Smooth muscle cell (in vitro differentiated cells): ENCODE results near the gene SP6. TPM values are rescaled to one million over a fixed set of nuclear protein-coding genes. Genes with fewer than 3 reads are reported as not detected.

Source experiments
- DNase-seq: peaks from one replicate; lab custom pipeline; 2025; ENCODE audit not compliant: unreplicated experiment; lab: John Stamatoyannopoulos, UW
- H2AFZ ChIP-seq: fragments of 200-600 bp; sonication (generic); 2 replicates; pipeline ENCODE4 v1.6.0; 2016; ENCODE audit warnings: antibody characterized with exemption, low read depth, mild to moderate bottlenecking
- H3F3A ChIP-seq: fragments of 200-600 bp; sonication (generic); 2 replicates; pipeline ENCODE4 v1.6.0; 2017; ENCODE audit warnings: antibody characterized with exemption, low read depth
- H3K27ac ChIP-seq: fragments of 200-600 bp; sonication (generic); 2 replicates; pipeline ENCODE4 v1.5.1; 2016; ENCODE audit warnings: low read depth, mild to moderate bottlenecking
- H3K27me3 ChIP-seq: fragments of 200-600 bp; sonication (generic); 2 replicates; pipeline ENCODE4 v1.6.1; 2016; ENCODE audit warnings: low read depth, mild to moderate bottlenecking
- H3K36me3 ChIP-seq: fragments of 200-600 bp; sonication (generic); 2 replicates; pipeline ENCODE4 v1.5.1; 2016; ENCODE audit warnings: low read depth
- H3K4me1 ChIP-seq: fragments of 200-600 bp; sonication (generic); 2 replicates; pipeline ENCODE4 v1.5.1; 2016; ENCODE audit warnings: low read depth
- H3K4me2 ChIP-seq: fragments of 200-600 bp; sonication (generic); 2 replicates; pipeline ENCODE4 v1.6.0; 2016; ENCODE audit warnings: mild to moderate bottlenecking
- H3K4me3 ChIP-seq: fragments of 200-600 bp; sonication (generic); 2 replicates; pipeline ENCODE4 v1.5.1; 2016; ENCODE audit warnings: mild to moderate bottlenecking
- H3K79me2 ChIP-seq: fragments of 200-600 bp; sonication (generic); 2 replicates; pipeline ENCODE4 v1.6.0; 2016; ENCODE audit warnings: low read depth, mild to moderate bottlenecking
- H3K9ac ChIP-seq: fragments of 200-600 bp; sonication (generic); 2 replicates; pipeline ENCODE4 v1.6.0; 2016; ENCODE audit warnings: low read depth
- H3K9me3 ChIP-seq: fragments of 200-600 bp; sonication (generic); replicated peaks from 2 replicates; pipeline ENCODE4 v1.5.1; 2016; ENCODE audit warnings: low read depth
- H4K20me1 ChIP-seq: fragments of 200-600 bp; sonication (generic); 2 replicates; pipeline ENCODE4 v1.6.0; 2016; ENCODE audit warnings: low read depth
- CTCF ChIP-seq: fragments of 200-600 bp; sonication (generic); IDR thresholded peaks from 2 replicates; pipeline ENCODE4 v1.5.1; 2017; ENCODE audit warnings: borderline replicate concordance, mild to moderate bottlenecking, antibody characterized with exemption; ENCODE audit not compliant: insufficient read depth, poor library complexity, severe bottlenecking
- WGBS: methylation state at CpG from one replicate; pipeline ENCODE4 v1.1.7; 2016; ENCODE audit warnings: low lambda C conversion rate; 5-methylcytosine and 5-hydroxymethylcytosine counted together
- polyA plus RNA-seq: library from polyadenylated mRNA; unstranded; fragments of >200 nt; fragmentation: Nextera tagmentation; extraction: Ambion mirVana; gene quantifications from 2 replicates; pipeline ENCODE4 v1.2.1, GENCODE V29; 2016
- total RNA-seq: library from RNA; depleted of rRNA; stranded (reverse); fragments of >200 nt; gene quantifications from 2 replicates; pipeline ENCODE4 v1.2.3, GENCODE V29; 2014

The SP6 gene
- total and polyA plus RNA-seq, 2 experiments from 2014 or later = 9.3 to 10.7 TPM

DNA sequence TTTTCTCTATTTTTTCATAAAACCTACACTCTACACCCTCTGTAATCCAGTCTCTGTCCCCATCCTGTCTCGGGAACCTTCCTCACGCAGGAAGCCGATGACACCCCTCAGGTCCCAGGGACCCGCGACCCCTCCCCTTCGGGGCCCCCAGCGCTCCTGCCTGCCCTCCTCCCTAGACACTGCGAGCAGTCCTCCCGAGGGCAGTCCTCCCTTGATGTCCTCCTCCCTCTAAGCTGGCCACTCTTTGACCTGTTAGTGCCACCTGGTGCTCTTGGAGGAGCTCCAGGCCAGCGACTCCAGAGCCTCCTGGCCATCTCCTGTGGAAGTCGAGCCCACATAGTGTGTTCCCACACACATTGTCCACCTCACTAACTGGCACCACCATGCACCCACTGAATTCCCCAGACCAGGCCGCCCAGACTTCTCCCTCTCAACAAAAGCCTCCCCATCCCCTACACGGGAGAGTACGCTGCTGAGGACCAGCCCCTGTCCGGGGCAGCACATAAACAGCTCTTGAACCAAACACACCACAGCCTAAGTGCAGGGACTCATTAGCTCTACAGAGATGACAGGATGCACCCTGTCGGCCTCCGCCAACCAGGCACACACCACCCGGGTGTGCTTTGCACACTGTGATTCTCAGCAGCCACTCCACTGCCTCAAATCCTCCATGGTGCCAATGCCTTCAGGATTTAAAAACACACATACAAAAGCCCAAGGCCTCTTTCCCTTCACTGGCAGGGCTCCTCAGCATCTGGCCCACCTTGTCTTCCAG is 38.6 kb downstream of the SP6 start:
- no peaks in the 10 kb centered on the region for H3K9me3 ChIP-seq
- H3K36me3 ChIP-seq = no peaks in the 10 kb centered on the region
- no peak overlapping the region for H3K4me3 ChIP-seq
- H3K9ac ChIP-seq = no peak overlapping the region
- WGBS = 91% methylated on average over 18 of the region's 18 CpGs
- peaks cover 8% of the 10 kb centered on the region for H3F3A ChIP-seq
- H4K20me1 ChIP-seq = peaks cover 8% of the 10 kb centered on the region
- H3K79me2 ChIP-seq = no peaks in the 10 kb centered on the region
- no peak overlapping the region for H2AFZ ChIP-seq
- H3K27me3 ChIP-seq = no peaks in the 10 kb centered on the region
- DNase-seq = no peak
- no peak overlapping the region for H3K4me2 ChIP-seq
- peaks cover 4% of the 10 kb centered on the region for H3K4me1 ChIP-seq
- TF ChIP-seq CTCF = no peak
- H3K27ac ChIP-seq = no peak overlapping the region

DNA sequence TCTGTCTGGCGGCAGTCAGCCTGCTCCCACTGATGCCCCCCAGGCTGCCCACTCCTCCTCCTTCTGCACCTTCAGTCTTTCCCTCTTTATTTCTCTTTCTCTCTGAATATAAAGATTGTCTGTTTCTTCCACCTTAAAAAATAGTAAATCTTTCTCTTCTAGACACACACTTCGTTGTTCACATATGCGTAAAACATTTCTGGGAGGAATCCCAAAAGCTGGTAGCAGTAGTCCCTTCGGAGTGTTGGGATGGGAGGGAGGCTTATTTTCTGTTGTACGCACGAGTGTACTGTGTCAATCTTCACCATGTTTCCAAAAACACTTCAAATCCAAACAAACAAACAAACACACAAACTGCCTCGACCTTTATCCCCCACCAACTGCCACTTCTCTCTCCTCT is 39.3 kb downstream of the SP6 start:
- no peak overlapping the region for H2AFZ ChIP-seq
- no peak overlapping the region for H3K9ac ChIP-seq
- no peaks in the 10 kb centered on the region for H3K27me3 ChIP-seq
- no peaks in the 10 kb centered on the region for H3K79me2 ChIP-seq
- no peaks in the 10 kb centered on the region for H3K9me3 ChIP-seq
- TF ChIP-seq CTCF = no peak
- DNase-seq = no peak
- peaks cover 8% of the 10 kb centered on the region for H4K20me1 ChIP-seq
- no peak overlapping the region for H3K4me2 ChIP-seq
- H3F3A ChIP-seq = peaks cover 8% of the 10 kb centered on the region
- H3K4me1 ChIP-seq = peaks cover 4% of the 10 kb centered on the region
- WGBS = 69% methylated on average over 7 of the region's 7 CpGs
- no peak overlapping the region for H3K4me3 ChIP-seq
- H3K36me3 ChIP-seq = no peaks in the 10 kb centered on the region
- no peak overlapping the region for H3K27ac ChIP-seq

GRCh38 chr17:47810901-47811635 is 39.9 kb downstream of the SP6 start:
- no peak for TF ChIP-seq CTCF
- Histone ChIP-seq H3K27ac (peak overlapping the region; percentile 96), H3K9ac (peak overlapping the region; percentile 73), H3K4me1 (peaks cover 4% of the 10 kb centered on the region), H3K4me2 (peak overlapping the region; percentile 52), H3F3A (peaks cover 8% of the 10 kb centered on the region), H3K36me3 (no peaks in the 10 kb centered on the region), H2AFZ (no peak overlapping the region), H3K79me2 (no peaks in the 10 kb centered on the region), H3K9me3 (no peaks in the 10 kb centered on the region), H3K27me3 (no peaks in the 10 kb centered on the region), H3K4me3 (no peak overlapping the region), H4K20me1 (peaks cover 8% of the 10 kb centered on the region)
- DNase-seq = no peak
- WGBS = 89% methylated on average over 9 of the region's 9 CpGs
